Central memory CD8-positive, alpha-beta T cell (primary cell): Measurements from ENCODE around the gene PTPRH.

Experiments used
- ATAC-seq: fragments of 150-1000 bp; cut with Tn5 transposase; replicated peaks from 2 replicates; pipeline ENCODE4 v1.10.0; 2022; ENCODE audit warnings: mild to moderate bottlenecking, moderate FRiP score, moderate number of reproducible peaks; ENCODE audit not compliant: poor library complexity, severe bottlenecking; ENCODE audit errors: extremely low read depth
- DNase-seq, 2 donors: peaks; one replicate each; pipeline ENCODE4 v3.0.0; 2021; ENCODE audit warnings: low spot score in 2 of 2
- H3K27ac Mint-ChIP-seq: one replicate; pipeline ENCODE4 v1.8.0; 2022; ENCODE audit warnings: low read depth, mild to moderate bottlenecking, moderate library complexity, mixed read lengths
- H3K27me3 Mint-ChIP-seq: one replicate; pipeline ENCODE4 v1.8.0; 2022; ENCODE audit warnings: mixed read lengths
- H3K36me3 Mint-ChIP-seq: one replicate; pipeline ENCODE4 v1.8.0; 2022; ENCODE audit warnings: mild to moderate bottlenecking, moderate library complexity, mixed read lengths; ENCODE audit not compliant: insufficient read depth
- H3K4me1 Mint-ChIP-seq: one replicate; pipeline ENCODE4 v1.8.0; 2022; ENCODE audit warnings: mixed read lengths
- H3K4me3 Mint-ChIP-seq: one replicate; pipeline ENCODE4 v1.8.0; 2022; ENCODE audit warnings: mild to moderate bottlenecking, moderate library complexity, mixed read lengths
- H3K9me3 Mint-ChIP-seq: one replicate; pipeline ENCODE4 v1.8.0; 2022; ENCODE audit warnings: mixed read lengths

PTPRH gene

GRCh38 chr19:55208880-55209692 lies at the start of gene PTPRH:
PTPRH (minus strand) TSS chr19:55209501; CDS start chr19:55209433, 68 bp downstream.
- DNase-seq (no peak), ATAC-seq (no peak)
- Mint-ChIP-seq H3K4me3 (no peak within 1 kb of the TSS), H3K36me3 (no peaks in the 10 kb centered on the region), H3K27ac (peak within 1 kb of the TSS; percentile 35), H3K9me3 (no peaks in the 10 kb centered on the region), H3K27me3 (peaks cover 56% of the 10 kb centered on the region), H3K4me1 (peaks cover 9% of the 10 kb centered on the region)

GRCh38 chr19:55258476-55258827 lies 49.2 kb upstream of the PTPRH start:
- H3K4me3 Mint-ChIP-seq = peak overlapping the region; percentile 98
- H3K27me3 Mint-ChIP-seq = no peaks in the 10 kb centered on the region
- H3K36me3 Mint-ChIP-seq = peaks cover 23% of the 10 kb centered on the region
- peak in 1 of 2 donors; percentile 35 for DNase-seq
- ATAC-seq = peak; percentile 6
- peaks cover 58% of the 10 kb centered on the region for H3K4me1 Mint-ChIP-seq
- peak overlapping the region; percentile 97 for H3K27ac Mint-ChIP-seq
- H3K9me3 Mint-ChIP-seq = no peaks in the 10 kb centered on the region

- H3K4me1 Mint-ChIP-seq = peaks cover 65% of the 10 kb centered on the region
- H3K27ac Mint-ChIP-seq = peak overlapping the region; percentile 97
- no peak for ATAC-seq
- no peak for DNase-seq
- H3K4me3 Mint-ChIP-seq = peak overlapping the region; percentile 98
- H3K36me3 Mint-ChIP-seq = peaks cover 23% of the 10 kb centered on the region
- no peaks in the 10 kb centered on the region for H3K9me3 Mint-ChIP-seq
- no peaks in the 10 kb centered on the region for H3K27me3 Mint-ChIP-seq
These were observed 48.4 kb upstream of the PTPRH start for GRCh38 chr19:55257461-55258420.

- H3K27ac Mint-ChIP-seq = peak overlapping the region; percentile 97
- no peak for ATAC-seq
- H3K9me3 Mint-ChIP-seq = no peaks in the 10 kb centered on the region
- H3K36me3 Mint-ChIP-seq = peaks cover 23% of the 10 kb centered on the region
- H3K4me1 Mint-ChIP-seq = peaks cover 73% of the 10 kb centered on the region
- DNase-seq = no peak
- H3K4me3 Mint-ChIP-seq = peak overlapping the region; percentile 98
- no peaks in the 10 kb centered on the region for H3K27me3 Mint-ChIP-seq
These were observed 47.5 kb upstream of the PTPRH start for GRCh38 chr19:55256562-55257460.

- H3K4me3 Mint-ChIP-seq = peak overlapping the region; percentile 98
- peaks cover 83% of the 10 kb centered on the region for H3K4me1 Mint-ChIP-seq
- ATAC-seq (no peak), DNase-seq (no peak)
- peak overlapping the region; percentile 97 for H3K27ac Mint-ChIP-seq
- peaks cover 26% of the 10 kb centered on the region for H3K36me3 Mint-ChIP-seq
- no peaks in the 10 kb centered on the region for H3K9me3 Mint-ChIP-seq
- no peaks in the 10 kb centered on the region for H3K27me3 Mint-ChIP-seq
These were observed 46.5 kb upstream of the PTPRH start for GRCh38 chr19:55255618-55256423.

- Mint-ChIP-seq H3K4me1 (peaks cover 86% of the 10 kb centered on the region), H3K27me3 (no peaks in the 10 kb centered on the region), H3K27ac (peak overlapping the region; percentile 97), H3K36me3 (peaks cover 27% of the 10 kb centered on the region), H3K9me3 (no peaks in the 10 kb centered on the region), H3K4me3 (peak overlapping the region; percentile 98)
- ATAC-seq (no peak), DNase-seq (no peak)
These were observed 45.3 kb upstream of the PTPRH start for GRCh38 chr19:55254625-55254977.

- Mint-ChIP-seq H3K36me3 (peaks cover 25% of the 10 kb centered on the region), H3K4me3 (peak overlapping the region; percentile 98), H3K27ac (peak overlapping the region; percentile 97), H3K9me3 (no peaks in the 10 kb centered on the region), H3K4me1 (peaks cover 82% of the 10 kb centered on the region), H3K27me3 (no peaks in the 10 kb centered on the region)
- peak; percentile 54 for ATAC-seq
- DNase-seq = peak; percentile 44 to 65
These were observed 44.7 kb upstream of the PTPRH start for GRCh38 chr19:55253842-55254624.

- Mint-ChIP-seq H3K27ac (peak overlapping the region; percentile 97), H3K36me3 (peaks cover 21% of the 10 kb centered on the region), H3K4me3 (peak overlapping the region; percentile 98)
These were observed 43.7 kb upstream of the PTPRH start for GRCh38 chr19:55252760-55253663.

GRCh38 chr19:55251341-55252081 lies 42.2 kb upstream of the PTPRH start:
- Mint-ChIP-seq H3K4me1 (peaks cover 74% of the 10 kb centered on the region), H3K4me3 (peak overlapping the region; percentile 98), H3K27ac (peak overlapping the region; percentile 92), H3K27me3 (no peaks in the 10 kb centered on the region), H3K36me3 (peaks cover 24% of the 10 kb centered on the region), H3K9me3 (no peaks in the 10 kb centered on the region)
- DNase-seq = no peak
- ATAC-seq = no peak

More at GRCh38 chr19:55252760-55253663, 43.7 kb upstream of the PTPRH start:
- H3K9me3 Mint-ChIP-seq = no peaks in the 10 kb centered on the region
- H3K4me1 Mint-ChIP-seq = peaks cover 87% of the 10 kb centered on the region
- H3K27me3 Mint-ChIP-seq = no peaks in the 10 kb centered on the region
- DNase-seq (no peak), ATAC-seq (no peak)
